Measurements from ENCODE around the gene COL25A1.

DNA sequence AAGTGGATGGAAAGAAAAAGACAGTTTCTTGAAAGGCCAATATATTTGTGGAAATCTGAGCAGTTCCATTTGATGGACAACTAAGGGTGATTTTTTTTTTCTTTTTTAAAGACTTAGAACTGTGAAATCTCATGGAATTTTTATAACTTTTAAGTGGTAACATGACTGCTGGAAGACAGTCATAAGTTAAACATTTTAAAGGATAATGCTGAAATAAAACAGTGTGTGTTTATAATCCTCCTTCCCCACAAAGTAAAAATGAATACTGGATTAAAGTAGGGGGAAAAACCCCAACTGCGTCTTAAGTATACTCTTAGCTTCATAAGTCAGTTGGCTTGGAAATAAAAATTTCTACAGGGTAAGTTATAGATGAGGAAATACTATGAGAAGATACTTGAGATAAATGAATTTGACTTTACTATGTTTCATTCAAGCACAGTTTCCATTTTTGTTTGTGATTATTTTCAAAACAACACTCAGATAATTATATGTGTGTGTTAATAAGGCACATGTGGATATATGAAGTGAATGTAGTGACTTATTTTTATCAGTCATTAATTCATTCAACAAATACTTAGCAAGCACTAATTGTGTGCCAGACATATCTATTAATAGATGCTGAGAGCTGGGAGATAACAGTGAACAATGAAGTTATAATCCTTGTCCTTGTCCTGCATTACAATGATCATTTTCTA lies 410.4 kb downstream of the COL25A1 start:
- TF ChIP-seq EZH2 (IDR thresholded peaks at IDR 0.05; ENCODE audit: insufficient read depth, poor library complexity, severe bottlenecking) (no peak), EZH2phosphoT487 (IDR thresholded peaks at IDR 0.05; ENCODE audit: insufficient read depth, low read depth) (no peak)
